Activated CD8-positive, alpha-beta memory T cell treated with anti-CD3 and anti-CD28 coated beads, Interleukin-2, amount 10 ng/mL, durations not matched to agents 7 days and 5 days (primary cell): ENCODE measurements around the gene LIMA1. TPM values are rescaled to one million over a fixed set of nuclear protein-coding genes. Genes with fewer than 3 reads are reported as not detected.

ENCODE experiments used
- ATAC-seq: fragments of 150-1000 bp; cut with Tn5 transposase; one replicate; pipeline ENCODE4 v1.10.0; 2021; ENCODE audit warnings: moderate library complexity
- CTCF ChIA-PET: fragments of 350-600 bp; sonication (Branson Sonifier 250); formaldehyde crosslinking; loops from one replicate; lab custom pipeline; 2021; ENCODE audit warnings: antibody characterized with exemption; lab: Charles Lee
- DNase-seq: peaks from one replicate; pipeline ENCODE4 v3.0.0-alpha.2; 2020
- H3K27ac Mint-ChIP-seq: one replicate; pipeline ENCODE4 v1.8.0; 2021; ENCODE audit warnings: mild to moderate bottlenecking, mixed read lengths
- H3K27me3 Mint-ChIP-seq: one replicate; pipeline ENCODE4 v1.8.0; 2021; ENCODE audit warnings: mixed read lengths
- H3K36me3 Mint-ChIP-seq: one replicate; pipeline ENCODE4 v1.8.0; 2021; ENCODE audit warnings: mild to moderate bottlenecking, mixed read lengths
- H3K4me1 Mint-ChIP-seq: one replicate; pipeline ENCODE4 v1.8.0; 2021; ENCODE audit warnings: mixed read lengths
- H3K4me3 Mint-ChIP-seq: one replicate; pipeline ENCODE4 v1.8.0; 2021; ENCODE audit warnings: mild to moderate bottlenecking, moderate library complexity, mixed read lengths
- H3K9me3 Mint-ChIP-seq: one replicate; pipeline ENCODE4 v1.8.0; 2022; ENCODE audit warnings: low read depth, mixed read lengths
- total RNA-seq, 2 experiments: library from RNA; stranded (reverse); gene quantifications; one replicate each; pipeline ENCODE4 v1.2.3, GENCODE V29; 2021

The LIMA1 gene
- total RNA-seq, 2 experiments from 2014 or later, result 36.4 to 64.2 TPM

GRCh38 chr12:50185301-50185895, 97.9 kb downstream of the LIMA1 start:
- H3K4me3 Mint-ChIP-seq, result no peak overlapping the region
- H3K36me3 Mint-ChIP-seq, result peaks cover 23% of the 10 kb centered on the region
- H3K9me3 Mint-ChIP-seq, result no peaks in the 10 kb centered on the region
- H3K4me1 Mint-ChIP-seq, result peaks cover 58% of the 10 kb centered on the region
- H3K27ac Mint-ChIP-seq, result peak overlapping the region; percentile 90
- no peak for DNase-seq
- no peaks in the 10 kb centered on the region for H3K27me3 Mint-ChIP-seq
- ATAC-seq, result no peak
- CTCF ChIA-PET, result interaction anchor here (1.2 to 4.1 kb wide), 3 partner anchors 10 to 129 kb away, joined by 5 to 26 read pairs (median 8); partner anchors contain the start of gene COX14

GRCh38 chr12:50184261-50184660, 99.1 kb downstream of the LIMA1 start:
- Mint-ChIP-seq H3K4me3 (no peak overlapping the region), H3K27ac (no peak overlapping the region), H3K27me3 (no peaks in the 10 kb centered on the region), H3K36me3 (peaks cover 23% of the 10 kb centered on the region), H3K4me1 (peaks cover 52% of the 10 kb centered on the region), H3K9me3 (no peaks in the 10 kb centered on the region)
- DNase-seq (no peak), ATAC-seq (no peak)
- CTCF ChIA-PET, result interaction anchor here (1.2 kb wide), 1 partner anchor 12 kb away, joined by 3 read pairs; no protein-coding TSS in a partner anchor

GRCh38 chr12:50182461-50182860, 100.9 kb downstream of the LIMA1 start:
- Mint-ChIP-seq H3K27ac (no peak overlapping the region), H3K4me1 (peaks cover 34% of the 10 kb centered on the region), H3K27me3 (no peaks in the 10 kb centered on the region), H3K36me3 (peaks cover 23% of the 10 kb centered on the region), H3K4me3 (no peak overlapping the region), H3K9me3 (no peaks in the 10 kb centered on the region)
- ATAC-seq, result no peak
- no peak for DNase-seq
- CTCF ChIA-PET, result interaction anchor here (1.0 to 1.2 kb wide), 3 partner anchors 29 to 215 kb away, joined by 3 read pairs; no protein-coding TSS in a partner anchor

- Mint-ChIP-seq H3K9me3 (no peaks in the 10 kb centered on the region), H3K4me3 (no peak overlapping the region), H3K4me1 (peaks cover 27% of the 10 kb centered on the region), H3K27me3 (no peaks in the 10 kb centered on the region), H3K27ac (peak overlapping the region; percentile 34), H3K36me3 (peaks cover 27% of the 10 kb centered on the region)
- no peak for DNase-seq
- ATAC-seq, result no peak
- CTCF ChIA-PET, result interaction anchor here (0.7 kb wide), 1 partner anchor 143 kb away, joined by 3 read pairs; no protein-coding TSS in a partner anchor
Observed at GRCh38 chr12:50181691-50182090, 101.6 kb downstream of the LIMA1 start.

- Mint-ChIP-seq H3K4me3 (no peak overlapping the region), H3K27ac (no peak overlapping the region), H3K36me3 (peaks cover 6% of the 10 kb centered on the region), H3K9me3 (no peaks in the 10 kb centered on the region), H3K27me3 (no peaks in the 10 kb centered on the region), H3K4me1 (no peaks in the 10 kb centered on the region)
- ATAC-seq (no peak), DNase-seq (no peak)
- CTCF ChIA-PET, result interaction anchor here (0.6 to 6.8 kb wide), 31 partner anchors 8 to 232 kb away, joined by 3 to 70 read pairs (median 5); partner anchors contain the start of genes CERS5, COX14, GPD1 and SMARCD1
Observed at GRCh38 chr12:50175716-50176026, 107.6 kb downstream of the LIMA1 start.

- no peak for DNase-seq
- H3K27me3 Mint-ChIP-seq, result no peaks in the 10 kb centered on the region
Observed at GRCh38 chr12:50174971-50175715, 108.2 kb downstream of the LIMA1 start.

GRCh38 chr12:50167049-50167828, 116.1 kb downstream of the LIMA1 start, which contains the start of gene CERS5:
CERS5 (minus strand) TSS chr12:50167369; CDS start chr12:50167297, 72 bp downstream.
- CTCF ChIA-PET, result interaction anchor here (0.8 to 3.1 kb wide), 15 partner anchors 7 to 185 kb away, joined by 3 to 52 read pairs (median 4); partner anchors contain the start of genes COX14 and SMARCD1
- H3K9me3 Mint-ChIP-seq, result no peaks in the 10 kb centered on the region
- H3K27me3 Mint-ChIP-seq, result no peaks in the 10 kb centered on the region
- H3K36me3 Mint-ChIP-seq, result peaks cover 13% of the 10 kb centered on the region
- ATAC-seq (peak; percentile 99), DNase-seq (peak; percentile 99)
- peak within 1 kb of the TSS; percentile 87 for H3K4me3 Mint-ChIP-seq
- peak within 1 kb of the TSS; percentile 97 for H3K27ac Mint-ChIP-seq
- peaks cover 27% of the 10 kb centered on the region for H3K4me1 Mint-ChIP-seq

More at GRCh38 chr12:50174971-50175715, 108.2 kb downstream of the LIMA1 start:
- Mint-ChIP-seq H3K4me1 (no peaks in the 10 kb centered on the region), H3K9me3 (no peaks in the 10 kb centered on the region), H3K36me3 (peaks cover 6% of the 10 kb centered on the region), H3K4me3 (no peak overlapping the region), H3K27ac (no peak overlapping the region)
- CTCF ChIA-PET, result interaction anchor here (0.7 to 6.8 kb wide), 31 partner anchors 8 to 1069 kb away, joined by 3 to 70 read pairs (median 5); partner anchors contain the start of genes CERS5, COX14, GPD1 and SMARCD1
- ATAC-seq, result no peak

GRCh38 chr12:50166799-50167048, 116.6 kb downstream of the LIMA1 start:
- Mint-ChIP-seq H3K36me3 (peaks cover 13% of the 10 kb centered on the region), H3K27me3 (no peaks in the 10 kb centered on the region), H3K9me3 (no peaks in the 10 kb centered on the region), H3K4me1 (peaks cover 27% of the 10 kb centered on the region), H3K4me3 (peak overlapping the region; percentile 87), H3K27ac (peak overlapping the region; percentile 97)
- CTCF ChIA-PET, result interaction anchor here (0.8 to 3.1 kb wide), 13 partner anchors 8 to 96 kb away, joined by 3 to 52 read pairs (median 4); partner anchors contain the start of genes COX14 and SMARCD1
- peak; percentile 31 for ATAC-seq
- peak; percentile 75 for DNase-seq

- Mint-ChIP-seq H3K9me3 (no peaks in the 10 kb centered on the region), H3K27ac (no peak overlapping the region), H3K27me3 (no peaks in the 10 kb centered on the region)
Observed at GRCh38 chr12:50164963-50165362, 118.4 kb downstream of the LIMA1 start.

GRCh38 chr12:50162230-50162629, 121.1 kb downstream of the LIMA1 start:
- Mint-ChIP-seq H3K27ac (no peak overlapping the region), H3K9me3 (no peaks in the 10 kb centered on the region), H3K36me3 (peaks cover 20% of the 10 kb centered on the region), H3K4me1 (peaks cover 35% of the 10 kb centered on the region), H3K4me3 (no peak overlapping the region), H3K27me3 (no peaks in the 10 kb centered on the region)
- ATAC-seq (no peak), DNase-seq (no peak)
- CTCF ChIA-PET, result interaction anchor here (0.6 to 2.0 kb wide), 6 partner anchors 13 to 870 kb away, joined by 3 to 10 read pairs (median 4); partner anchors contain the start of gene COX14

More at GRCh38 chr12:50164963-50165362, 118.4 kb downstream of the LIMA1 start:
- Mint-ChIP-seq H3K4me1 (peaks cover 32% of the 10 kb centered on the region), H3K4me3 (peak overlapping the region; percentile 27), H3K36me3 (peaks cover 13% of the 10 kb centered on the region)
- DNase-seq, result no peak
- CTCF ChIA-PET, result interaction anchor here (0.8 to 3.1 kb wide), 4 partner anchors 11 to 100 kb away, joined by 3 to 52 read pairs (median 4); partner anchors contain the start of gene COX14
- ATAC-seq, result no peak

- no peaks in the 10 kb centered on the region for H3K9me3 Mint-ChIP-seq
- peaks cover 26% of the 10 kb centered on the region for H3K4me1 Mint-ChIP-seq
- H3K36me3 Mint-ChIP-seq, result peaks cover 19% of the 10 kb centered on the region
- no peak for ATAC-seq
- DNase-seq, result no peak
- no peaks in the 10 kb centered on the region for H3K27me3 Mint-ChIP-seq
- CTCF ChIA-PET, result interaction anchor here (1.0 to 1.4 kb wide), 3 partner anchors 11 to 73 kb away, joined by 3 read pairs; partner anchors contain the start of gene COX14
- no peak overlapping the region for H3K4me3 Mint-ChIP-seq
- no peak overlapping the region for H3K27ac Mint-ChIP-seq
Observed at GRCh38 chr12:50160643-50161042, 122.7 kb downstream of the LIMA1 start.

- H3K27ac Mint-ChIP-seq, result no peak overlapping the region
- H3K36me3 Mint-ChIP-seq, result peaks cover 16% of the 10 kb centered on the region
- ATAC-seq (no peak), DNase-seq (no peak)
- peaks cover 15% of the 10 kb centered on the region for H3K4me1 Mint-ChIP-seq
- no peaks in the 10 kb centered on the region for H3K27me3 Mint-ChIP-seq
- no peak overlapping the region for H3K4me3 Mint-ChIP-seq
- H3K9me3 Mint-ChIP-seq, result no peaks in the 10 kb centered on the region
- CTCF ChIA-PET, result interaction anchor here (0.7 to 1.9 kb wide), 6 partner anchors 9 to 98 kb away, joined by 3 to 8 read pairs (median 4); partner anchors contain the start of genes CERS5 and COX14
Observed at GRCh38 chr12:50157259-50157658, 126.1 kb downstream of the LIMA1 start.
